Upper lobe of left lung (tissue), 6 donors: ENCODE data around the gene KRTAP12-4. TPM values are rescaled to one million over a fixed set of nuclear protein-coding genes. Genes with fewer than 3 reads are reported as not detected.

ENCODE experiments used
- ATAC-seq, 2 donors: fragments of 200-7000 bp; cut with Tn5 transposase; one replicate each; pipeline ENCODE4 v1.9.1; 2022; ENCODE audit warnings: mild to moderate bottlenecking in 2 of 2, moderate library complexity in 2 of 2; ENCODE audit not compliant: low FRiP score in 2 of 2
- DNase-seq, 2 donors: peaks; one replicate each; pipeline ENCODE4 v3.0.0-alpha.2; 2019 to 2020
- H3K27ac ChIP-seq, 4 donors: fragments of 200-600 bp; sonication (generic); one replicate each; pipeline ENCODE4 v1.5.1; 2016 to 2019
- H3K27me3 ChIP-seq, 4 donors: fragments of 200-600 bp; sonication (generic); one replicate each; pipeline ENCODE4 v1.5.1; 2017 to 2019
- H3K36me3 ChIP-seq, 4 donors: fragments of 200-600 bp; sonication (generic); one replicate each; pipeline ENCODE4 v1.5.1; 2016 to 2019
- H3K4me1 ChIP-seq, 4 donors: fragments of 200-600 bp; sonication (generic); one replicate each; pipeline ENCODE4 v1.5.1; 2018 to 2019
- H3K4me3 ChIP-seq, 4 donors: fragments of 200-600 bp; sonication (generic); one replicate each; pipeline ENCODE4 v1.5.1; 2017 to 2019; ENCODE audit warnings: mild to moderate bottlenecking in 2 of 4, moderate library complexity in 1 of 4
- H3K9me3 ChIP-seq, 4 donors: fragments of 200-600 bp; sonication (generic); one replicate each; pipeline ENCODE4 v1.5.1; 2018 to 2019
- CTCF ChIP-seq, 6 experiments: fragments of 450-650 bp in 4 of 6; fragments of 200-600 bp in 2 of 6; sonication (generic) in 2 of 6; IDR thresholded peaks; one replicate each; pipeline ENCODE4 v1.5.1; 2016 to 2019; ENCODE audit warnings: antibody characterized with exemption in 6 of 6
- EP300 ChIP-seq, 4 donors: sonication (generic); formaldehyde crosslinking; IDR thresholded peaks; one replicate each; pipeline ENCODE4 v1.5.1; 2017; ENCODE audit warnings: antibody characterized with exemption in 4 of 4, control low read depth in 2 of 4
- POLR2A ChIP-seq, 4 donors: fragments of 450-650 bp; IDR thresholded peaks; one replicate each; pipeline ENCODE4 v1.5.1; 2016 to 2017; ENCODE audit warnings: antibody characterized with exemption in 4 of 4, mild to moderate bottlenecking in 2 of 4
- POLR2AphosphoS5 ChIP-seq, 2 donors: sonication (generic); formaldehyde crosslinking; IDR thresholded peaks; one replicate each; pipeline ENCODE4 v1.5.1; 2017; ENCODE audit warnings: antibody characterized with exemption in 2 of 2
- WGBS, 2 donors: methylation state at CpG; one replicate each; pipeline ENCODE4 v1.1.5; 2017 to 2018; 5-methylcytosine and 5-hydroxymethylcytosine counted together
- total RNA-seq, 6 donors: library from RNA; depleted of rRNA in 4 of 6; stranded (reverse); fragments of >200 nt in 4 of 6; gene quantifications; one replicate each; pipeline versions ENCODE4 v1.1.0 to v1.2.1, GENCODE V29; 2016 to 2021
- donor health status: DM: no; HTN: no; CAD: no; lungs with moderate emphysema.
- donor health status: DM: no; HTN: yes; CAD: no; lungs with severe emphysema.

KRTAP12-4 gene
- total RNA-seq, 6 donors from 2014 or later = not detected

- ATAC-seq (no peak), DNase-seq (no peak)
- H3K27me3 ChIP-seq = peaks cover 0 to 21% (median 6%) of the 10 kb centered on the region in 4 donors
- no peaks in the 10 kb centered on the region for H3K36me3 ChIP-seq
- no peak overlapping the region for H3K27ac ChIP-seq
- 38 to 48% methylated on average over 8 to 12 of the region's 12 CpGs for WGBS, 2 donors
- H3K4me1 ChIP-seq = no peaks in the 10 kb centered on the region
- H3K4me3 ChIP-seq = no peak overlapping the region
- TF ChIP-seq EP300 (IDR thresholded peaks at IDR 0.05) (no peak), POLR2AphosphoS5 (IDR thresholded peaks at IDR 0.05) (no peak), POLR2A (IDR thresholded peaks at IDR 0.05) (no peak), CTCF (IDR thresholded peaks at IDR 0.05) (no peak)
- peaks cover 0 to 7% (median 0%) of the 10 kb centered on the region in 4 donors for H3K9me3 ChIP-seq
These were observed 47.1 kb upstream of the KRTAP12-4 start for GRCh38 chr21:44701541-44701940.

GRCh38 chr21:44701023-44701400, 46.6 kb upstream of the KRTAP12-4 start:
- DNase-seq (no peak), ATAC-seq (no peak)
- H3K27ac ChIP-seq = no peak overlapping the region
- peaks cover 0 to 15% (median 3%) of the 10 kb centered on the region in 4 donors for H3K27me3 ChIP-seq
- no peaks in the 10 kb centered on the region for H3K4me1 ChIP-seq
- peaks cover 0 to 1% (median 0%) of the 10 kb centered on the region in 4 donors for H3K9me3 ChIP-seq
- no peak for TF ChIP-seq POLR2AphosphoS5 (IDR thresholded peaks at IDR 0.05)
- no peak for TF ChIP-seq POLR2A (IDR thresholded peaks at IDR 0.05)
- no peak for TF ChIP-seq CTCF (IDR thresholded peaks at IDR 0.05)
- no peak for TF ChIP-seq EP300 (IDR thresholded peaks at IDR 0.05)
- 82% methylated on average over 14 of the region's 14 CpGs for WGBS, 2 donors
- no peaks in the 10 kb centered on the region for H3K36me3 ChIP-seq
- H3K4me3 ChIP-seq = no peak overlapping the region

- DNase-seq (no peak), ATAC-seq (no peak)
- TF ChIP-seq POLR2A (IDR thresholded peaks at IDR 0.05) (no peak), CTCF (IDR thresholded peaks at IDR 0.05) (no peak), POLR2AphosphoS5 (IDR thresholded peaks at IDR 0.05) (no peak), EP300 (IDR thresholded peaks at IDR 0.05) (no peak)
- H3K27me3 ChIP-seq = peaks cover 0 to 14% (median 2%) of the 10 kb centered on the region in 4 donors
- WGBS, 2 donors = 58 to 68% methylated on average over 15 to 21 of the region's 21 CpGs
- no peak overlapping the region for H3K4me3 ChIP-seq
- no peaks in the 10 kb centered on the region for H3K4me1 ChIP-seq
- H3K36me3 ChIP-seq = no peaks in the 10 kb centered on the region
- no peak overlapping the region for H3K27ac ChIP-seq
- H3K9me3 ChIP-seq = no peaks in the 10 kb centered on the region
These were observed 45.9 kb upstream of the KRTAP12-4 start for GRCh38 chr21:44700101-44701022.

GRCh38 chr21:44699502-44700001, 45.1 kb upstream of the KRTAP12-4 start:
- ATAC-seq = no peak
- Histone ChIP-seq H3K27ac (no peak overlapping the region), H3K9me3 (no peaks in the 10 kb centered on the region), H3K4me3 (no peak overlapping the region), H3K27me3 (peaks cover 0 to 14% (median 2%) of the 10 kb centered on the region in 4 donors), H3K36me3 (no peaks in the 10 kb centered on the region), H3K4me1 (no peaks in the 10 kb centered on the region)
- TF ChIP-seq CTCF (IDR thresholded peaks at IDR 0.05) (no peak), POLR2A (IDR thresholded peaks at IDR 0.05) (no peak), POLR2AphosphoS5 (IDR thresholded peaks at IDR 0.05) (no peak), EP300 (IDR thresholded peaks at IDR 0.05) (no peak)
- 66 to 68% methylated on average over 17 of the region's 17 CpGs for WGBS, 2 donors
- DNase-seq = peak in 1 of 2 donors; percentile 50
